ENCODE measurements around the gene DNMBP.
"Not testable (repeated sequence)": the region's sequence is repeated elsewhere in the genome, so short reads cannot be mapped to it uniquely, and the experiment has no call there.

Gene DNMBP

DNA sequence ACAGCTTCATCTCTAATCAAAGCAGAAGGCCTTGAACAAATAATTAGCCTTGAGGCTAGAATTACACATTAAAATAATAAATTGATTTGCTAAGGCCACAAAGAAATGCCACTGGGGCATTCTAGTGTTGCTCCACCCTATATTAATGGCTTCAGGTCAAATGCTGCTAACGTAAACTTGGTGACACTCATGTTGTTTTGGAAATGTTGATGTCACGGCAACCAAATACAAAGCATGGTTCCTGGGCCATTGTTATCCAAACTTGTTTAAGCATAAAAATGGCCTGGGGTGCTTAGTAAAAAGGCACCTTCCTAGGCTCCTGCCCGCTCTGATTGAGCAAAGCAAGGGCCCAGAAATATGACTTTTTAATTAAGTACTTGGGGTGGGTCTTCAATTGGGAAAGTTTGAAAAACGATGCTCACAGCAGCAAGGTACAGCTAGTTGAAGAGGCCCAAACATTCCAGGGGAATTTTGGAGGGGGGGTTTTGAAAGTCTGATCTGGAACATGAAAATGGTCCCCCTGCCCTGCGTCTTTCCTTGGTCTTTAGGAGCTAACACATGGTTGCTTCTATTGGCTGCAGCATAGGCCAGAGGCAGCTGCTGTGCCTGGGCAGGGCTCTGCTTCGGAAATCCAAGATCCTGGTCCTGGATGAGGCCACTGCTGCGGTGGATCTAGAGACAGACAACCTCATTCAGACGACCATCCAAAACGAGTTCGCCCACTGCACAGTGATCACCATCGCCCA is 159.6 kb downstream of the DNMBP start:
- DNase-seq (ENCODE audit: low read depth, low spot score): peak; percentile 80
- Histone ChIP-seq H3K27me3 (ENCODE audit: insufficient read depth, insufficient read length) (no peaks in the 10 kb centered on the region), H3K9me3 (ENCODE audit: insufficient read depth, low read length) (no peaks in the 10 kb centered on the region), H3K4me1 (ENCODE audit: insufficient read depth, insufficient read length) (no peaks in the 10 kb centered on the region), H3K9ac (ENCODE audit: insufficient read length, low read depth) (peak overlapping the region; percentile 50), H3K36me3 (ENCODE audit: insufficient read depth, insufficient read length, low read length) (no peaks in the 10 kb centered on the region), H3K4me3 (ENCODE audit: insufficient read length, low read depth) (no peak overlapping the region)
- TF ChIP-seq YY1 (IDR thresholded peaks at IDR 0.05; ENCODE audit: insufficient read depth, insufficient read length) (no peak), ZNF274 (IDR thresholded peaks at IDR 0.05; ENCODE audit: low read depth, low read length) (no peak), SUZ12 (IDR thresholded peaks at IDR 0.05; ENCODE audit: extremely low read depth, insufficient read depth, insufficient read length) (no peak)

GRCh38 chr10:99849536-99849935 is 160.2 kb downstream of the DNMBP start:
- Histone ChIP-seq H3K27me3 (ENCODE audit: insufficient read depth, insufficient read length) (no peaks in the 10 kb centered on the region), H3K9me3 (ENCODE audit: insufficient read depth, low read length) (no peaks in the 10 kb centered on the region), H3K9ac (ENCODE audit: insufficient read length, low read depth) (no peak overlapping the region), H3K36me3 (ENCODE audit: insufficient read depth, insufficient read length, low read length) (no peaks in the 10 kb centered on the region), H3K4me1 (ENCODE audit: insufficient read depth, insufficient read length) (no peaks in the 10 kb centered on the region), H3K4me3 (ENCODE audit: insufficient read length, low read depth) (no peak overlapping the region)
- DNase-seq (ENCODE audit: low read depth, low spot score): no peak
- TF ChIP-seq SUZ12 (IDR thresholded peaks at IDR 0.05; ENCODE audit: extremely low read depth, insufficient read depth, insufficient read length) (no peak), YY1 (IDR thresholded peaks at IDR 0.05; ENCODE audit: insufficient read depth, insufficient read length) (no peak), ZNF274 (IDR thresholded peaks at IDR 0.05; ENCODE audit: low read depth, low read length) (no peak)

DNA sequence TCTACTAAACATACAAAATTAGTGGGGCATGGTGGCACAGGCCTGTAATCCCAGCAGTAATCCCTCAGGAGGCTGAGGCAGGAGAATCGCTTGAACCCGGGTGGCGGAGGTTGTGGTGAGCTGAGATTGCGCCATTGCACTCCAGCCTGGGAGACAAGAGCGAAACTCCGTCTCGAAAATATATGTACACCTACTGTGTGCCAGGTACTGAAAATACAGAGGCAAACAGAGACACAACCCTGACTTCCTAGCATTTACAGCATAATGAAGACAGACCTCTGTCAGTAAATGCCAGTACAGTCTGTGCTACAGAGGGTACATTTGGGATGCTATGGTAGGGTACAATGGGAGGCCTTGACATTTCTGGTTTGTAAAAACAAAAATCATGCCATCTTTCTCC is 160.7 kb downstream of the DNMBP start:
- TF ChIP-seq YY1 (IDR thresholded peaks at IDR 0.05; ENCODE audit: insufficient read depth, insufficient read length) (no peak), ZNF274 (IDR thresholded peaks at IDR 0.05; ENCODE audit: low read depth, low read length) (no peak), SUZ12 (IDR thresholded peaks at IDR 0.05; ENCODE audit: extremely low read depth, insufficient read depth, insufficient read length) (no peak)
- no peaks in the 10 kb centered on the region for H3K9me3 ChIP-seq (ENCODE audit: insufficient read depth, low read length)
- H3K27me3 ChIP-seq (ENCODE audit: insufficient read depth, insufficient read length): no peaks in the 10 kb centered on the region
- H3K36me3 ChIP-seq (ENCODE audit: insufficient read depth, insufficient read length, low read length): no peaks in the 10 kb centered on the region
- DNase-seq (ENCODE audit: low read depth, low spot score): no peak
- no peaks in the 10 kb centered on the region for H3K4me1 ChIP-seq (ENCODE audit: insufficient read depth, insufficient read length)
- H3K9ac ChIP-seq (ENCODE audit: insufficient read length, low read depth): no peak overlapping the region
- H3K4me3 ChIP-seq (ENCODE audit: insufficient read length, low read depth): no peak overlapping the region

DNA sequence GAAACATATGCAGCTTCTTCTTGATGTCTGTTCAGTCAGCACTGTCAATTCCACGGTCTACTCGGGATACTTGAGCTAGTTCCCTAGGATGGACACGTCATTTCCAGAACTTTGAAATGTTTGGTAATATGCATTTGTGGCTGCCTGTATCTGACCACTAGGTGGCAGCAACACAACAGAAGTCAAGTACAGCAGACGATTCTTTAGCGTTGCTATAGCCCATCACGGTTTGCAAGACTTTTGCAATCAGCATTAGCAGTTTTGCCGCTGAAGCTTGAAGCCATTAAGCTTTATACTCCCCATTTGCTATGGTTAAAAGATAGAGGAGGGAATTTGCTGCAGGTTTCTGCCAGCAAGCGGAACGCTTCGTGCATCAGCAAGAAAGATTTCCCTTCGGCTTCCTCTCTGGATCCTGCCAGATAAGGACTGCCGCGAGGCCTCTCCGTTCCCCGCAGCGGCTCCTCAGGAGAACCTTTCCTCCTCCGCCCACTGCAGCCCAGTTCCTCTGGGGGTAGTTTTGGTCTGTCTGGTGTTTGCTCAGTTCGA is 163.8 kb downstream of the DNMBP start:
- TF ChIP-seq YY1 (IDR thresholded peaks at IDR 0.05; ENCODE audit: insufficient read depth, insufficient read length) (no peak), ZNF274 (IDR thresholded peaks at IDR 0.05; ENCODE audit: low read depth, low read length) (no peak), SUZ12 (IDR thresholded peaks at IDR 0.05; ENCODE audit: extremely low read depth, insufficient read depth, insufficient read length) (no peak)
- Histone ChIP-seq H3K27me3 (ENCODE audit: insufficient read depth, insufficient read length) (no peaks in the 10 kb centered on the region), H3K9me3 (ENCODE audit: insufficient read depth, low read length) (peaks cover 7% of the 10 kb centered on the region; the same call in 1 of the 2 replicates), H3K9ac (ENCODE audit: insufficient read length, low read depth) (no peak overlapping the region), H3K4me3 (ENCODE audit: insufficient read length, low read depth) (no peak overlapping the region), H3K36me3 (ENCODE audit: insufficient read depth, insufficient read length, low read length) (no peaks in the 10 kb centered on the region), H3K4me1 (ENCODE audit: insufficient read depth, insufficient read length) (no peaks in the 10 kb centered on the region)
- peak; percentile 75 for DNase-seq (ENCODE audit: low read depth, low spot score)

DNA sequence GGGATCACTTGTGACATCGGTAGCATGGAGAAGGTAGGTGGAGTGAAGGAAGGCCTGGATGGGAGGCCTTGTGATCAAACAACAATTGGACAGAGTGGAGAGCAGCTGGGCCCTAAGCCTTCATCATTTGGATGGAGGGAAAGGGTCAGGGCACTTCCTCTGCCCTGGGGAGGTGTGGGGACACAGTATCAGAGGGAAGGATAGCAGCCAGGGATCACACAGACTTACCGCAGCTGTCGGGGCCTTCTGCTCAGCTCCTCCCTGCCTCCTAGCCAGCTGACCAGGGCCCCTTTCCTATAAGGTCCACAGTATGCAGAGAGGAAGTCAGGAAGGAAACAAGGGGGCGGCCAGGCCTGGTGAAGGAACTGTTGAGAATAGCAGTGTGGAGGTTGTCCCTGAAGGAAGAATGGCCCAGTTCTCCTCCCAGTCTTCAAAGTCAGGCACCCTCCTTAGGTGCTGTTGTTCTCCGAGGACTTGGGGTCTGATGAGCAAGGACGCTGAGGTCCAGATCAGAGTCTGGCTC is 165.3 kb downstream of the DNMBP start:
- H3K36me3 ChIP-seq (ENCODE audit: insufficient read depth, insufficient read length, low read length): no peaks in the 10 kb centered on the region
- peaks cover 9% of the 10 kb centered on the region; the same call in 1 of the 2 replicates for H3K9me3 ChIP-seq (ENCODE audit: insufficient read depth, low read length)
- DNase-seq (ENCODE audit: low read depth, low spot score): no peak
- H3K4me3 ChIP-seq (ENCODE audit: insufficient read length, low read depth): no peak overlapping the region
- no peaks in the 10 kb centered on the region for H3K27me3 ChIP-seq (ENCODE audit: insufficient read depth, insufficient read length)
- H3K4me1 ChIP-seq (ENCODE audit: insufficient read depth, insufficient read length): no peaks in the 10 kb centered on the region
- no peak overlapping the region for H3K9ac ChIP-seq (ENCODE audit: insufficient read length, low read depth)
- TF ChIP-seq ZNF274 (IDR thresholded peaks at IDR 0.05; ENCODE audit: low read depth, low read length): no peak
- no peak for TF ChIP-seq YY1 (IDR thresholded peaks at IDR 0.05; ENCODE audit: insufficient read depth, insufficient read length)
- no peak for TF ChIP-seq SUZ12 (IDR thresholded peaks at IDR 0.05; ENCODE audit: extremely low read depth, insufficient read depth, insufficient read length)

DNA sequence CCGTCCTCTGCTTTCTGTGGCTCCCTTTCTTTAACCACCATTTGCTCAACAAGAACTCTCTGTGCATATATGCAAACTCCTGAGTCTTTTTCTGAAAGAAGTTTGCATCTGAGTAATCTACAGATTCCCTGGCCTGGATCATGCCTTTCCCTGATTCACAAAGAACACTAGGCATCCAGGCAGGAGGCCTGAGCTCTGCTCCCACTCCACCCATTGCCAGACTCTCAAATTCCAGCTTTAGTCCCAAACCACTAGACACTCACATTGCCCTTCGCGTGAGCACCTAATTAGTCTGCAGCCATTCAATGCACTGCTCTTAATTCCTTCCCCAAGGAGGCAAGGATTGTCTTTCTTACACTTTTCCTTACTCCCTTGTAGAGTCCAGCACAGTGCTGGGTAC is 166.4 kb downstream of the DNMBP start:
- Histone ChIP-seq H3K9ac (ENCODE audit: insufficient read length, low read depth) (no peak overlapping the region), H3K36me3 (ENCODE audit: insufficient read depth, insufficient read length, low read length) (no peaks in the 10 kb centered on the region), H3K27me3 (ENCODE audit: insufficient read depth, insufficient read length) (no peaks in the 10 kb centered on the region), H3K9me3 (ENCODE audit: insufficient read depth, low read length) (peaks cover 9% of the 10 kb centered on the region; the same call in 1 of the 2 replicates), H3K4me1 (ENCODE audit: insufficient read depth, insufficient read length) (no peaks in the 10 kb centered on the region), H3K4me3 (ENCODE audit: insufficient read length, low read depth) (no peak overlapping the region)
- TF ChIP-seq YY1 (IDR thresholded peaks at IDR 0.05; ENCODE audit: insufficient read depth, insufficient read length): no peak
- TF ChIP-seq ZNF274 (IDR thresholded peaks at IDR 0.05; ENCODE audit: low read depth, low read length): no peak
- TF ChIP-seq SUZ12 (IDR thresholded peaks at IDR 0.05; ENCODE audit: extremely low read depth, insufficient read depth, insufficient read length): no peak
- DNase-seq (ENCODE audit: low read depth, low spot score): no peak

- Histone ChIP-seq H3K36me3 (ENCODE audit: insufficient read depth, insufficient read length, low read length) (no peaks in the 10 kb centered on the region), H3K27me3 (ENCODE audit: insufficient read depth, insufficient read length) (no peaks in the 10 kb centered on the region), H3K4me1 (ENCODE audit: insufficient read depth, insufficient read length) (no peaks in the 10 kb centered on the region), H3K4me3 (ENCODE audit: insufficient read length, low read depth) (no peak overlapping the region), H3K9me3 (ENCODE audit: insufficient read depth, low read length) (peaks cover 9% of the 10 kb centered on the region; the same call in 1 of the 2 replicates), H3K9ac (ENCODE audit: insufficient read length, low read depth) (no peak overlapping the region)
- TF ChIP-seq ZNF274 (IDR thresholded peaks at IDR 0.05; ENCODE audit: low read depth, low read length): no peak
- TF ChIP-seq SUZ12 (IDR thresholded peaks at IDR 0.05; ENCODE audit: extremely low read depth, insufficient read depth, insufficient read length): no peak
- no peak for TF ChIP-seq YY1 (IDR thresholded peaks at IDR 0.05; ENCODE audit: insufficient read depth, insufficient read length)
- no peak for DNase-seq (ENCODE audit: low read depth, low spot score)
Measured at GRCh38 chr10:99841746-99842145, 168.0 kb downstream of the DNMBP start.

DNA sequence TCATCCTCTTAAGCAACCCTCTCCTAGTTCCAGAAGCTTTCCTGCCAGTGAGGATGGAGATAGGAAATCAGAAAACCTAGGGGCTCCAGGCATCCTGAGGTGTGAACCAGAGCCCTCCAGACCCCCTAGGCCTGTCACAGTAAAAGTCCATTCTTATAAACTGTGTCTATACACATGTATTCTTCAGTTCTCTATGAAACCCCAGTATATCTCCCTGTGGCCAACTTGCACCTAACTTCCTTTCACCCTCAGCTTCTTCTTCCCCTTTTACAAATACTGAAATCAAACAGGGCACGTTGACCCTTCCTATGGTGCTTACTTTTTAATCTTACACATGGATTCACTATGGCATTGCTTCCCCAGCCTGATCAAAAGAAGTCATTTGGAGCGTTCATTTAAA is 168.9 kb downstream of the DNMBP start:
- not testable (repeated sequence) for H3K36me3 ChIP-seq (ENCODE audit: insufficient read depth, insufficient read length, low read length); H3K9me3 ChIP-seq (ENCODE audit: insufficient read depth, low read length); DNase-seq (ENCODE audit: low read depth, low spot score); H3K4me3 ChIP-seq (ENCODE audit: insufficient read length, low read depth); H3K4me1 ChIP-seq (ENCODE audit: insufficient read depth, insufficient read length); H3K27me3 ChIP-seq (ENCODE audit: insufficient read depth, insufficient read length); H3K9ac ChIP-seq (ENCODE audit: insufficient read length, low read depth)

Data from NT2/D1 (cell line).